WTC11 (cell line): ENCODE measurements around the gene CCR3.

ENCODE experiments used
- CTCF ChIP-seq: fragments of 200-600 bp; IDR thresholded peaks from 2 replicates; pipeline ENCODE4 v1.8.0; 2022; ENCODE audit warnings: antibody characterized with exemption
- PRDM15 ChIP-seq: sonication (generic); formaldehyde crosslinking; IDR thresholded peaks from 2 replicates; pipeline ENCODE4 v1.8.0; 2022; ENCODE audit warnings: missing genetic modification reagents

- TF ChIP-seq CTCF, result no peak
- no peak for TF ChIP-seq PRDM15
Measured at GRCh38 chr3:46286947-46287565, 44.8 kb downstream of the CCR3 start.
